DMS79 (cell line): ENCODE measurements around the gene STOM.

Source experiments
- DNase-seq: peaks from one replicate; lab custom pipeline; 2025; lab: John Stamatoyannopoulos, UW

Gene STOM

DNA sequence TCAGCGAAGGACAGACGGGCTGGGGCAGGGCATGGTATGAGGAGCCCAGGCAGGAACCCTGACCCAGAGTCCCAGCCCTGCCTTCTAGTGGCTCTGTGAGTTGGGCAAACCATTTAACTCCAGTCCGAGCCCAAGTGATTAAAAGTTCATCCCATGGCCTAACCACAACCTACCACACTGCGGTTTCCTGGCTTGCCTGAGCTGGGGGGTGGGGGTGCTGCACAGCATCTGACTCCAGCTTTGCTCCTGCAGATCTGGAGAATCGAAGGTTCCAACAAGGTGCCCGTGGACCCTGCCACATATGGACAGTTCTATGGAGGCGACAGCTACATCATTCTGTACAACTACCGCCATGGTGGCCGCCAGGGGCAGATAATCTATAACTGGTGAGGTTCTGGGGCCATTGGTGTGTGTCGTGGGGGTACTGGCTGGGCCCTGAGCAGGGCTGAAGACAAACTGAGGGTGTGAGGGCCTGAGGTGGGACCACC, 49.0 kb downstream of the STOM start:
- no peak for DNase-seq

GRCh38 chr9:121319383-121319780, 50.7 kb downstream of the STOM start:
- DNase-seq = no peak

- DNase-seq = no peak
Measured at GRCh38 chr9:121318631-121319382, 51.2 kb downstream of the STOM start.

DNA sequence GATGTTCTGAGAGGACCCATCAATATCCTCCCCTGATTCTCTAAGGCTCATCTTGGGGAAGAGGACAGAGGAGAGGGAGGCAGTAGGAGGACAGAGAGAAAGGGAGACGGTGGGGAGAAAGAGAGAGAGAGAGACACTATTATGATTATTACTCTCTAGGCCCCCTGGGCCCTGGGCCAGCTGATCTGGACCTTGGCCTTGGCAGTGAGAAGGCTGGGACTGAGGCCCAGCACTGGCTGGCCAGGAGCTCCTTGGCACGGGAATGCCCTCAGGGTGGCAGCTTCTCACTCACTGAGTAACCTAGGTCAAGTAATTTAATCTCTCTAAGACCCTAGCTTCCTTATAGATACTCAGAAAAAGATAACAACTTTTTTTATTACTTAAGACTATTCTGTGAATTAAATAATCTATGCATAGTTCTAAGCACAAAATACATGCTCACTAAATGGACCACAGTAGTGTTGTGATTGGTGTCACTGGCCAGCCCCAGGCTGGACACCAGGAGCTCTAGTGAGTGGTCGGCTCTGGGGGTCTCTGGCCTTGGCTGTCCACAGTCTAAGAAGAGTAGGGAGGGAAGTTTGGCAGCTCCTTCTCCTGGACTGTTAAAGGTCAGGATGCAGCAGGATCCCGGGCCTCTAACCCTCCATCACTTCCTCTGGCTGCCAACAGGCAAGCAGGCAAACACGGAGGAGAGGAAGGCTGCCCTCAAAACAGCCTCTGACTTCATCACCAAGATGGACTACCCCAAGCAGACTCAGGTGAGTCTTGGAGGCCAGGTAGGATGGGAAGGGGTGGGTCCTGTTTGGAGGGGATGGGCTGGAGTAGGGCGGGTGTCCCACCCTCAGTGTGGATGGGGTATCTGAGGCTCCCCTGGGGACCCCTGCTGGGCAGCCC, 52.1 kb downstream of the STOM start:
- DNase-seq = no peak

- no peak for DNase-seq
Measured at GRCh38 chr9:121316852-121317373, 53.1 kb downstream of the STOM start.

DNA sequence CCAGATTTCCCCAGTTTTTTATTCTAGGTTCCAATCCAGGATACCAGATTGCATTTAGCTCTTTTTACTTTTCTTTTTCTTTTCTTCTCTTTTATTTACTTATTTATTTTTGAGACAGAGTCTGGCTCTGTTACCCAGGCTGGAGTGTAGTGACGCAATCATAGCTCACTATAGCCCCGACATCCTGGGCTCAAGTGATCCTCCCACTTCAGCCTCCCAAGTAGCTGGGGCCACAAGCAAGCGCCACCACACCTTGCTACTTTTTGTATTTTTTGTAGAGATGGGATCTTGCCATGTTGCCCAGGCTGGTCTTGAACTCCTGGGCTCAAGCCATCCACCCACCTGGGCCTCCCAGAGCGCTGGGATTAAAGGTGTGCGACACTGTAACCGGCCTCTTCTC, 53.7 kb downstream of the STOM start:
- DNase-seq = no peak

DNA sequence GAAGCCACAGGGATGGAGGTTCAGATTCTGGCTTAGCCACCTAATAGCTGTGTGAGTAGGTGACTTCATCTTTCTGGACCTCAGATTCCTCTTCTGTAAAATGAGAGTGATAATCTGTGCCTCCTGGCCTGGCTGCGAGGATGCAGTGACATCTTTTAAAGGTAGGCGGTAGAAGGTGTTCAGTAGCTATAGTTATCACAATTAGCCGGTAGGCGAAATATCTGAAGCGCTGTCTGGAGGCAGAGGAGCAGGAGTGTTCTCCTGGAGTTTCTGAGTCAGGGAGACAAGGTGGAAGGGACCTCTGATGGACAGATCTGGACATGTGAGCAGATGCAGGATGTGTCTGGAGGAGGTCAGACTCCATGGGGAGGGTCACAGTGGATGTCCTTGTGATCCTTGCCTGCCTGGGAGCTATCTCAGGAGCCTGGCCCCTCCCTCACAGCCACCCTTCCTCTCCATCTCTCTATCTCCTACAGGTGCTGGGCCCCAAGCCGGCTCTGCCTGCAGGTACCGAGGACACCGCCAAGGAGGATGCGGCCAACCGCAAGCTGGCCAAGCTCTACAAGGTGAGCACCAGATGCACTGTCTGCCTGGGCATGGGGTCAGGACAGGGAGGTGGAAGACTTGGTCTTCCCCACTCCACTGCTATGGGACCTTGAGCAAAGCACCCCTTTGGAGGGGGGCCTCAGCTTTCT, 56.4 kb downstream of the STOM start:
- no peak for DNase-seq

GRCh38 chr9:121312169-121312568, 57.9 kb downstream of the STOM start:
- no peak for DNase-seq

DNA sequence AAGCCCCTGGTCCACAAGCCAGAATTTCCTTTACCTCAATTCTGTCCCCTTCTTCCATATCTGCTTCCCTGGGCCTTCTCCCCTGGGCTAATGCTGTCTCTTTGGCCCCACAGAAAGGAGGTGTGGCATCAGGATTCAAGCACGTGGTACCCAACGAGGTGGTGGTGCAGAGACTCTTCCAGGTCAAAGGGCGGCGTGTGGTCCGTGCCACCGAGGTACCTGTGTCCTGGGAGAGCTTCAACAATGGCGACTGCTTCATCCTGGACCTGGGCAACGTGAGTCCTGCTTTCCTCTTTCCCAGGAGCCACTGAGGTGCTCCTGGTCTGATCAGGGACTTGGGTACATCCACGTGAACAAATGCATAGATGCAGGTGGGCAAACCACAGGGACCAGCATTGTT, 59.5 kb downstream of the STOM start:
- no peak for DNase-seq

DNA sequence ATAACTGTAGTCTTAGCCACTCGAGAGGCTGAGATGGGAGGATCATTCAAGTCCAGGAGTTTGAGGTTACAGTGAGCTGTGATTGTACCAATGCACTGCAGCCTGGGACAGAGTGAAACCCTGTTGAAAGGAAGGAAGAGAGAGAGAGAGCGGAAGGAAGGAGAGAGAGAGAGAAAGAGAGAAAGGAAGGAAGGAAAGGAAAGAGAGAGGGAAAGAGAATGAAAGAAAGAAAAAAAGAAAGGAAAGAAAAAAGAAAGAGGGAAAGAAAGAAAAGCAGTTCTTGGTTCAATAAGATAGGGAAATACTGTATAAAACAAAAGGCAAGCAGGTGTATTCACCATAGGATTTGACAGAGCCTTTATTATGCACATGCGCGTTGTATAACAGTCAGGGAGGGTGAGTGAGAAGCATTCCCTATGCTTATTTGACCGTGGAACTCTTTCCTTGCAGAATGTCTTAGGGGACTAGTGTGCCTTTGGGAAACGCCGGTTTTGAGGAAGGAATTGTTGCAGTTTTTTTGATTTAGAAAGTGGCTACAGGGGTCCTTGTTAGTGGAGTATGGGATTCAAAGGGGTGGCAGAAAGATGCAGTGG, 60.1 kb downstream of the STOM start:
- DNase-seq = no peak

DNA sequence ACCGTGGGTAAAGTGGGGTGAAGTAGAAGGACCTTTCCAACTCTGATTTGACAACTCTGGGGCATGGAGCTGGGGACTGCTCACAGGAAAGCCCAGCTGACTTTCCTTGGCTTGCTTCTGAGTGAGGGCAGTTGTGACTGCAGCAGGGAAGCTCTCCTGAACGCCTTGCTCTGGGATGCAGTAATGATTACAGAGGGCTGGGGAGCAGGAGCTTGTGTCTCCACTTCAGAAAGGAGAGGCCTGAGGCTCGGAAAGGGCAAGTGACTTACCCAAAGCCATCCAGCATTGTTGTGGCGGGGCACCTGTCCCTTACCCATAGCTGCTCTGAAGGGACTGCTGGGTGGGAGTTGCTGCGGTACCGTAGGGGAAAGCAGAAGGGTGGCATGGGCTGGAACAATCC, 60.9 kb downstream of the STOM start:
- DNase-seq = no peak

DNA sequence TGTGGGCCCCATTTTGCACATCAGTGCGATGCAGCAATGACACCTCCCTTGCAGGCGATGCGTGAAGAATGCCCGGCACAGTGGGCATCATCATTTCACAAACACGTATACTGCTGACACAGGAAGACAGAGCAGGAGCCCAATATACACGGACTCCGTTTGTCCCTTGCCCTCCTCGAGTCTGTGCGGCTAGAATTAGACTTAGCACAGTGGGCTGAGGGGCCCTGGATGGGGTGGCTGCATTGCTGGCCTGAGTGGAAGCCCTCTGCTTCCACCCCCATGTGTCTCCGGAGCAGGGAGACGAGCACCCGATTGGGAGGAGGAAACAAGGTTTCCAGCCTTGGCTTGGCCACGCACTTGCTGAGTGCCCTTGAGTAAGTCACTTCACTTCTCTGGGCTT, 61.3 kb downstream of the STOM start:
- DNase-seq = no peak

DNA sequence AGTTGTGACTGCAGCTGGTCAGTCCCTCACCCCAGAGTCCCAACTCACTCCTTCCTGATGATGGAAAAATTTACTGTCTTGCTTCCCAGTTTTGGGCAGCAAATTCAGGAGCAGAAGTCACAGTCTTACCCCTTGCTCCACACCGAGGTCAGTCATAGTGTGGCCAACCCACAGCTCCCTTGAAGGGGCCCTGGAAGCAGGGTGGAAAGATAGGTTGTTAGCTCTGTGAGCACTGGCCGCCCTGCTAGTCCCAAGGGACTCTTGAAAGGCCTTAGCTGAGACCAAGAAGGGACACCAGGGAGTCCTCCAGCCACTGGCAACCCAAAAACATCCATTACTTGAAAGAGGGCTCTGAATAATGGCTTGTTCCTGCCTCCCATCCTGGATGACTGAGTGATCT, 62.1 kb downstream of the STOM start:
- DNase-seq = no peak

DNA sequence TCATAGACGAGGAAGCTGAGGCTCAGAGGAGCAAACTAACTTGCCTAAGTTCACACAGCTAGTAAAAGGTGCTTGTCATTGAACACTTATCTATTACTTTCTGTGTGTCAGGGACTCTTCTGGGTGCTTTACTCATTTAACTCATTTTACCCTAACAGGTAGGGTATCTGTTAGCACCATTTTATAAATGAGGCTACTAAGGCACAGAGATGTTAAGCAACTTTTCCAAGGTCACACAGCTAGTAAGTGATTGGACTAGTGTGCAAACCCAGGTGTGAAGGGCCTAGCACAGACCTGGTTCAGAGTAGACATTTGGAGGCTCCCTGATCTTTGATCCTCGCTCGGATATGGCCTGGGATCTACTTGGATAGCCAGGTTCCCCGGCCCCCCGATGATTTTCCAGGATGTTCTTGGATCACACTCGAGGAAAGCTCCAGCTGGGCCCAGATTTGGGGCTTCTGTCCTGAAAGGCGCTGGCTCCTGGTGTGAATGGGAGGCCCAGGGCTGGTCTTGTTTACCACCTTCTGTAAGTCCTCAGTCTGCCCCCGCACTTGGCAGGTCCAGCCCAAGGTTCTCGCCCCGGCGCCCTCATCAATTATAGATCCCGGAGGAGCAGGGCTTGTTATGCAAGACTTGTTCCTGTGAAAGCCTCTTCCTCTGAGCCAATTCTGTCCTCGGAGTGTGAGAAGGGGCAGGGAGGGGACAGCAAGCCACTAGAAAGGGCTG, 64.6 kb downstream of the STOM start:
- no peak for DNase-seq

DNA sequence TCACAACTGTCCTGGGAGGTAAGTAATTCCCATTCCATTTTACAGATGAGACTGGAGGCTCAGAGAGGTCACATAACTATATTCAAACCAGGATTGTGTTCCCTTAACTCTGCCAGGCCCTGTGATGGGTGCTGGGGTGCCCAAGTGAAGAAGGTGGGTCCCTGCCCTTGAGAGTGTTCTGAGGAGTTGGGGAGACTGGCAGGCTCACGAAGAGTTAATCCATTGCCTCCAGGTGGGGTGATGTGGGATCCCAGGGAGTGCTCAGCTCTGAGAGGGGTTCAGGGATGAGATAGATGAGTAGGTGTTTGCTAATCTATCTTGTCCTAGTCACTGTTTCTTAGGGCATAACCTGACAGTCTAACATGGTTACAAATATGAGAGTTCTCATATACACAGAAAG, 65.3 kb downstream of the STOM start:
- DNase-seq = no peak

GRCh38 chr9:121303456-121304451, 66.3 kb downstream of the STOM start:
- DNase-seq = no peak

DNA sequence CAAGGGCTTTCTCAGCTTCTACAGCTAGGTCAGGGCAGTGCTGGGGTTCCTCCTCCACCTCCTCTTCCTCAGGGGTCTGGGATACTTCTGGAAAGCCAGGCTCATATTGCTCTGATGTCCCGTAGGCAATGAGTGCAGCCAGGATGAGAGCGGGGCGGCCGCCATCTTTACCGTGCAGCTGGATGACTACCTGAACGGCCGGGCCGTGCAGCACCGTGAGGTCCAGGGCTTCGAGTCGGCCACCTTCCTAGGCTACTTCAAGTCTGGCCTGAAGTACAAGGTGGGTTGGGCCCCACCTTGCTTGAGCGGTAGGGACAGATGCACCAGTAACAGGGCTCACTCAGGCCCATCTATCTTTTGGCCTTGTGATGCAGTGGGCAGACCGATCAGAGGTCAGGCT, 67.3 kb downstream of the STOM start:
- no peak for DNase-seq

- no peak for DNase-seq
Measured at GRCh38 chr9:121302341-121302740, 67.7 kb downstream of the STOM start.

GRCh38 chr9:121301881-121302286, 68.2 kb downstream of the STOM start:
- no peak for DNase-seq
